Subcutaneous adipose tissue (tissue), 4 donors: ENCODE results near the gene QSOX2. TPM values are rescaled to one million over a fixed set of nuclear protein-coding genes. Genes with fewer than 3 reads are reported as not detected.

ENCODE experiments used
- CTCF ChIP-seq: fragments of 450-650 bp; IDR thresholded peaks from one replicate; pipeline ENCODE4 v1.5.1; 2016; ENCODE audit warnings: low read depth, mild to moderate bottlenecking, control low read depth, antibody characterized with exemption, moderate library complexity
- total RNA-seq, 4 donors: library from RNA; depleted of rRNA; stranded (reverse); fragments of >200 nt; gene quantifications; one replicate each; pipeline ENCODE4 v1.1.0, GENCODE V29; 2016

Gene QSOX2
- 1 to 10 TPM; 3.7 to 5.3 (median 4.5) TPM for total RNA-seq

GRCh38 chr9:136245219-136246150 lies at the start of gene QSOX2:
Gene QSOX2, minus strand, starts transcription at chr9:136245812. Its CDS starts 9 bp downstream, at chr9:136245803.
- no peak for TF ChIP-seq CTCF

GRCh38 chr9:136295055-136295454 lies 49.4 kb upstream of the QSOX2 start:
- no peak for TF ChIP-seq CTCF

- TF ChIP-seq CTCF = no peak
These were observed 48.8 kb upstream of the QSOX2 start for GRCh38 chr9:136294437-136294836.

- no peak for TF ChIP-seq CTCF
These were observed 48.0 kb upstream of the QSOX2 start for GRCh38 chr9:136293476-136294077.

- no peak for TF ChIP-seq CTCF
These were observed 47.2 kb upstream of the QSOX2 start for GRCh38 chr9:136292591-136293448.

- no peak for TF ChIP-seq CTCF
These were observed 46.5 kb upstream of the QSOX2 start for GRCh38 chr9:136292026-136292538.
